GM12878 (cell line): Measurements from ENCODE around the gene ACBD7. TPM values are rescaled to one million over a fixed set of nuclear protein-coding genes. Genes with fewer than 3 reads are reported as not detected.

ENCODE experiments used
- ATAC-seq: fragments of 200-7000 bp; cut with Tn5 transposase; 3 replicates; pipeline ENCODE4 v1.9.1; 2020; ENCODE audit warnings: mild to moderate bottlenecking, moderate library complexity
- BruUV-seq: library from RNA; stranded (reverse); fragments of 400-500 nt; replicated peaks from 2 replicates; lab custom pipeline; 2021; lab: Mats Ljungman, UMichigan
- CTCF ChIA-PET: fragments of 300-600 bp; sonication (Branson Sonifier 250); formaldehyde crosslinking; extraction: SDS; loops from one replicate; lab custom pipeline; 2021; ENCODE audit warnings: inconsistent platforms; lab: Yijun Ruan, JAX
- POLR2A ChIA-PET: fragments of 350-600 bp; formaldehyde crosslinking; extraction: SDS; loops from one replicate; lab custom pipeline; 2021; ENCODE audit warnings: inconsistent platforms; lab: Charles Lee
- RAD21 ChIA-PET: fragments of 300-600 bp; sonication (Branson Sonifier 250); formaldehyde crosslinking; loops from one replicate; lab custom pipeline; 2023; ENCODE audit warnings: antibody characterized with exemption; ENCODE audit not compliant: unreplicated experiment; lab: Charles Lee
- SMC1A ChIA-PET: fragments of 300-600 bp; sonication (Branson Sonifier 250); formaldehyde crosslinking; loops from one replicate; lab custom pipeline; 2023; ENCODE audit not compliant: unreplicated experiment, uncharacterized antibody; lab: Charles Lee
- DNase-seq: peaks from one replicate; pipeline ENCODE4 v3.0.0-alpha.2; 2011; ENCODE audit warnings: low read depth, low spot score
- FAIRE-seq: peaks from 3 replicates; lab custom pipeline; 2011; peaks lifted over from hg19 to GRCh38; lab: Jason Lieb, UNC
- H2AFZ ChIP-seq: 2 replicates; pipeline ENCODE4 v1.6.0; 2011; ENCODE audit warnings: low read depth, low read length, control low read depth; ENCODE audit not compliant: control insufficient read depth
- H3K27ac ChIP-seq: 2 replicates; pipeline ENCODE4 v1.5.1; 2011; ENCODE audit warnings: control low read depth; ENCODE audit not compliant: control insufficient read depth, insufficient read depth
- H3K27me3 ChIP-seq, 2 experiments: replicated peaks in 1 of 2; 2 replicates each; pipeline versions ENCODE4 v1.6.0 to v1.6.1; 2011; ENCODE audit warnings: low read length in 1 of 2; ENCODE audit not compliant: control insufficient read depth in 2 of 2, insufficient read depth in 2 of 2
- H3K36me3 ChIP-seq, 2 experiments: 2 replicates each; pipeline ENCODE4 v1.5.1; 2011; ENCODE audit warnings: low read length in 1 of 2; ENCODE audit not compliant: control insufficient read depth in 2 of 2, insufficient read depth in 2 of 2
- H3K4me1 ChIP-seq: 2 replicates; pipeline ENCODE4 v1.6.1; 2011; ENCODE audit warnings: mild to moderate bottlenecking, low read length, moderate library complexity, mixed read lengths; ENCODE audit not compliant: control insufficient read depth, insufficient read depth
- H3K4me2 ChIP-seq: 2 replicates; pipeline ENCODE4 v1.6.0; 2011; ENCODE audit warnings: control low read depth; ENCODE audit not compliant: control insufficient read depth, insufficient read depth
- H3K4me3 ChIP-seq: fragments of 200-600 bp; sonication (generic); 2 replicates; pipeline ENCODE4 v1.5.1; 2016
- H3K79me2 ChIP-seq: 2 replicates; pipeline ENCODE4 v1.6.0; 2011; ENCODE audit warnings: low read length; ENCODE audit not compliant: control insufficient read depth, insufficient read depth
- H3K9ac ChIP-seq: 2 replicates; pipeline ENCODE4 v1.8.0; 2011; ENCODE audit warnings: low read length, control low read depth, mixed read lengths; ENCODE audit not compliant: control insufficient read depth, insufficient read depth
- H3K9me3 ChIP-seq: replicated peaks from 3 replicates; pipeline ENCODE4 v1.5.1; 2011; ENCODE audit warnings: mild to moderate bottlenecking, low read length; ENCODE audit not compliant: control insufficient read depth, insufficient read depth
- H4K20me1 ChIP-seq: 2 replicates; pipeline ENCODE4 v1.6.0; 2011; ENCODE audit not compliant: control insufficient read depth, insufficient read depth
- BCL11A ChIP-seq: IDR thresholded peaks from 2 replicates; pipeline ENCODE4 v1.6.1; 2011; ENCODE audit warnings: low read depth, low read length
- CTCF ChIP-seq, 3 experiments: IDR thresholded peaks in 2 of 3; conservative IDR thresholded peaks in 1 of 3; 2 replicates each; pipeline ENCODE4 v1.5.1; 2011; ENCODE audit warnings: low read depth in 3 of 3, low read length in 3 of 3, mild to moderate bottlenecking in 3 of 3, control low read depth in 2 of 3, moderate library complexity in 2 of 3, inconsistent platforms in 1 of 3, mixed read lengths in 1 of 3; ENCODE audit not compliant: control insufficient read depth in 2 of 3, insufficient read depth in 1 of 3; ENCODE audit errors: extremely low read depth in 1 of 3
- NKRF ChIP-seq: fragments of 450-650 bp; conservative IDR thresholded peaks from 2 replicates; pipeline ENCODE4 v1.6.1; 2017; ENCODE audit warnings: mild to moderate bottlenecking, moderate library complexity
- SREBF1 ChIP-seq: IDR thresholded peaks from 2 replicates; pipeline ENCODE4 v1.6.1; 2012; ENCODE audit warnings: mild to moderate bottlenecking, low read length
- WGBS: methylation state at CpG from one replicate; pipeline ENCODE4 v1.1.6; 2016; ENCODE audit warnings: low lambda C conversion rate; ENCODE audit not compliant: insufficient replicate concordance, insufficient coverage; ENCODE audit errors: missing lambda C conversion rate; 5-methylcytosine and 5-hydroxymethylcytosine counted together
- in situ Hi-C: fragments of 300-500 bp; cut with MboI; formaldehyde crosslinking; loops from 9 replicates; pipeline ENCODE4 v1.14.3; 2018; ENCODE audit warnings: mixed read lengths
- intact Hi-C: fragments of 100-400 bp; cut with micrococcal nuclease; formaldehyde crosslinking; loops from one replicate; pipeline ENCODE4 v1.14.2; 2022; ENCODE audit not compliant: unreplicated experiment
- polyA plus RNA-seq, 11 experiments: library from polyadenylated mRNA; depleted of rRNA in 4 of 11; unstranded in 6 of 11; stranded (reverse) in 5 of 11; fragments of >200 nt; fragmentation: Nextera tagmentation in 4 of 11; fragmentation: Illumina TruSeq in 1 of 11; extraction: Ambion mirVana in 4 of 11; extraction: Trizol in 1 of 11; gene quantifications; 1 replicate in 1 of 11; 2 replicates in 10 of 11; pipeline versions ENCODE4 v1.2.1 to v1.2.3, GENCODE V29; 2011 to 2016; ENCODE audit warnings: inconsistent platforms in 2 of 11, missing spikeins in 2 of 11, low read depth in 1 of 11
- total RNA-seq, 4 experiments: library from RNA; depleted of rRNA in 3 of 4; stranded (reverse); fragments of >200 nt in 3 of 4; fragmentation: Illumina TruSeq in 1 of 4; extraction: Trizol in 1 of 4; gene quantifications; 2 replicates each; pipeline versions ENCODE4 v1.2.1 to v1.2.3, GENCODE V29; 2013 to 2021

The ACBD7 gene
- total and polyA plus RNA-seq, 10 of the 15 experiments (the other 5 are each of a cell fraction or from before 2014, with no cell fraction given) = 0.04 to 0.74 (median 0.36) TPM

GRCh38 chr10:15096661-15097010 is 8.1 kb upstream of the ACBD7 start:
- H3K4me2 ChIP-seq = peak overlapping the region; percentile 99
- SMC1A ChIA-PET = no interaction called here
- ATAC-seq = no peak; the same call in 2 of the 3 replicates
- TF ChIP-seq CTCF (IDR thresholded peaks at IDR 0.05 in 2 of 3, conservative IDR thresholded peaks at IDR 0.05 in 1 of 3; ENCODE audit: control insufficient read depth in 2 of 3, extremely low read depth in 1 of 3, insufficient read depth in 1 of 3, low read depth in 3 of 3, low read length in 3 of 3) = 0 out of 6 replicates have a peak, but pooled peaks of 1 of the 3 experiments have one; percentile 5
- TF ChIP-seq NKRF = peak; percentile 42; the same call in 1 of the 2 replicates
- no peak for TF ChIP-seq BCL11A
- no peak for TF ChIP-seq SREBF1
- TF ChIP-seq, all 136 proteins: peak for 2
- 0% methylated on average over 11 of the region's 11 CpGs for WGBS
- BruUV-seq = TSS peak; percentile 73
- DNase-seq (no peak), FAIRE-seq (no peak)
- CTCF ChIA-PET = no interaction called here
- no peaks in the 10 kb centered on the region for H3K9me3 ChIP-seq
- H3K27me3 ChIP-seq = no peaks in the 10 kb centered on the region
- intact Hi-C loops = no loop called here
- POLR2A ChIA-PET = no interaction called here
- H4K20me1 ChIP-seq = no peaks in the 10 kb centered on the region; the same call in 1 of the 2 replicates
- no peak overlapping the region for H3K27ac ChIP-seq
- peaks cover 33% of the 10 kb centered on the region for H3K79me2 ChIP-seq
- peak overlapping the region; percentile 82; the same call in 1 of the 2 replicates for H3K9ac ChIP-seq
- peaks cover 5% of the 10 kb centered on the region for H3K4me1 ChIP-seq
- H3K4me3 ChIP-seq = peak overlapping the region; percentile 97
- in situ Hi-C loops = no loop called here
- H3K36me3 ChIP-seq = 0 out of 4 replicates have a peak, but pooled peaks cover 0 to 5% of the 10 kb centered on the region in 2 experiments
- RAD21 ChIA-PET = no interaction called here
- H2AFZ ChIP-seq = peak overlapping the region; percentile 94
